HCT116 (cell line): ENCODE data around the gene C2CD3.

Experiments
- CBX3 ChIP-seq: IDR thresholded peaks from 2 replicates; pipeline ENCODE4 v1.6.1; 2012; ENCODE audit warnings: low read depth
- CEBPB ChIP-seq: IDR thresholded peaks from 2 replicates; pipeline ENCODE4 v1.6.1; 2012; ENCODE audit warnings: low read depth
- EZH2 ChIP-seq: fragments of 200-600 bp; sonication (generic); IDR thresholded peaks from 2 replicates; pipeline ENCODE4 v1.6.1; 2017; ENCODE audit warnings: antibody characterized with exemption, mixed run types
- EZH2phosphoT487 ChIP-seq: fragments of 200-600 bp; IDR thresholded peaks from 2 replicates; pipeline ENCODE4 v1.6.1; 2018; ENCODE audit warnings: antibody characterized with exemption, borderline replicate concordance
- POLR2A ChIP-seq: IDR thresholded peaks from 2 replicates; pipeline ENCODE4 v1.7.0; 2011; ENCODE audit warnings: borderline replicate concordance; ENCODE audit not compliant: insufficient read depth, insufficient read length; ENCODE audit errors: extremely low read depth
- POLR2AphosphoS5 ChIP-seq: IDR thresholded peaks from 2 replicates; pipeline ENCODE4 v1.6.1; 2011; ENCODE audit warnings: mild to moderate bottlenecking, low read depth, low read length, moderate library complexity
- ZFX ChIP-seq: fragments of 450-650 bp; IDR thresholded peaks from 2 replicates; pipeline ENCODE4 v1.6.1; 2017
- ZNF274 ChIP-seq: fragments of 200-500 bp; sonication (Bioruptor generic); IDR thresholded peaks from 2 replicates; pipeline ENCODE4 v1.6.1; 2014; ENCODE audit warnings: mild to moderate bottlenecking, low read depth, low read length, inconsistent platforms
- TF ChIP-seq, protein P1 (sequence below): IDR thresholded peaks from 2 replicates; pipeline ENCODE4 v1.6.1; 2012; ENCODE audit warnings: low read depth
- TF ChIP-seq, protein P2 (sequence below), 3 experiments: fragments of 200-600 bp in 1 of 3; sonication (generic) in 1 of 3; IDR thresholded peaks in 2 of 3; conservative IDR thresholded peaks in 1 of 3; 2 replicates each; pipeline ENCODE4 v1.5.1; 2012 to 2017; ENCODE audit warnings: low read depth in 2 of 3, low read length in 2 of 3, antibody characterized with exemption in 1 of 3, borderline replicate concordance in 1 of 3, control low read depth in 1 of 3, mild to moderate bottlenecking in 1 of 3, mixed read lengths in 1 of 3, mixed run types in 1 of 3, moderate library complexity in 1 of 3; ENCODE audit not compliant: insufficient read depth in 1 of 3
- TF ChIP-seq, protein P3 (sequence below): IDR thresholded peaks from 2 replicates; pipeline ENCODE4 v1.6.1; 2011; ENCODE audit warnings: mild to moderate bottlenecking, low read length, moderate library complexity; ENCODE audit not compliant: insufficient replicate concordance; ENCODE audit errors: extremely low read depth
- TF ChIP-seq, protein P4 (sequence below): IDR thresholded peaks from 2 replicates; pipeline ENCODE4 v1.6.1; 2012
- TF ChIP-seq, protein P5 (sequence below): IDR thresholded peaks from 2 replicates; pipeline ENCODE4 v1.6.1; 2012

DNA sequence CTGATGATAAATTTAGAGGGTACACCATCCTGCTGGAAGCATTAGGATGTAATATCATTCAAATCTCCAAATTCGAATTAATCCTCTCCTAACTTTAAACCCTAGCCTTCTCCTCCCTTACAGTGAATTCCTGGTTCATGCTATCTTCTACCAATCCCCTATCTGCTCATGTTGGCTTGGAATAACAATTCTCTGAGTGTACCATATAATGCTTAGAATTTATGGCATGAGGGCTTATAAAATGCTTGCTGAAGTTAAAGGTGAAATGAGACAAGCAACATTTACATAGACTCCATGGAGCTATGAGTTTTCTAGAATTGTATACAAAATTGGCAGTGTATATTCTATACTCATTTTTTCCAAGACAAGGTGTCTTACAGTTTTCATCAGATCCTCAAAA lies 79.3 kb downstream of the C2CD3 start:
- TF ChIP-seq, protein P1, sequence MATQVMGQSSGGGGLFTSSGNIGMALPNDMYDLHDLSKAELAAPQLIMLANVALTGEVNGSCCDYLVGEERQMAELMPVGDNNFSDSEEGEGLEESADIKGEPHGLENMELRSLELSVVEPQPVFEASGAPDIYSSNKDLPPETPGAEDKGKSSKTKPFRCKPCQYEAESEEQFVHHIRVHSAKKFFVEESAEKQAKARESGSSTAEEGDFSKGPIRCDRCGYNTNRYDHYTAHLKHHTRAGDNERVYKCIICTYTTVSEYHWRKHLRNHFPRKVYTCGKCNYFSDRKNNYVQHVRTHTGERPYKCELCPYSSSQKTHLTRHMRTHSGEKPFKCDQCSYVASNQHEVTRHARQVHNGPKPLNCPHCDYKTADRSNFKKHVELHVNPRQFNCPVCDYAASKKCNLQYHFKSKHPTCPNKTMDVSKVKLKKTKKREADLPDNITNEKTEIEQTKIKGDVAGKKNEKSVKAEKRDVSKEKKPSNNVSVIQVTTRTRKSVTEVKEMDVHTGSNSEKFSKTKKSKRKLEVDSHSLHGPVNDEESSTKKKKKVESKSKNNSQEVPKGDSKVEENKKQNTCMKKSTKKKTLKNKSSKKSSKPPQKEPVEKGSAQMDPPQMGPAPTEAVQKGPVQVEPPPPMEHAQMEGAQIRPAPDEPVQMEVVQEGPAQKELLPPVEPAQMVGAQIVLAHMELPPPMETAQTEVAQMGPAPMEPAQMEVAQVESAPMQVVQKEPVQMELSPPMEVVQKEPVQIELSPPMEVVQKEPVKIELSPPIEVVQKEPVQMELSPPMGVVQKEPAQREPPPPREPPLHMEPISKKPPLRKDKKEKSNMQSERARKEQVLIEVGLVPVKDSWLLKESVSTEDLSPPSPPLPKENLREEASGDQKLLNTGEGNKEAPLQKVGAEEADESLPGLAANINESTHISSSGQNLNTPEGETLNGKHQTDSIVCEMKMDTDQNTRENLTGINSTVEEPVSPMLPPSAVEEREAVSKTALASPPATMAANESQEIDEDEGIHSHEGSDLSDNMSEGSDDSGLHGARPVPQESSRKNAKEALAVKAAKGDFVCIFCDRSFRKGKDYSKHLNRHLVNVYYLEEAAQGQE: no peak
- TF ChIP-seq, protein P2, sequence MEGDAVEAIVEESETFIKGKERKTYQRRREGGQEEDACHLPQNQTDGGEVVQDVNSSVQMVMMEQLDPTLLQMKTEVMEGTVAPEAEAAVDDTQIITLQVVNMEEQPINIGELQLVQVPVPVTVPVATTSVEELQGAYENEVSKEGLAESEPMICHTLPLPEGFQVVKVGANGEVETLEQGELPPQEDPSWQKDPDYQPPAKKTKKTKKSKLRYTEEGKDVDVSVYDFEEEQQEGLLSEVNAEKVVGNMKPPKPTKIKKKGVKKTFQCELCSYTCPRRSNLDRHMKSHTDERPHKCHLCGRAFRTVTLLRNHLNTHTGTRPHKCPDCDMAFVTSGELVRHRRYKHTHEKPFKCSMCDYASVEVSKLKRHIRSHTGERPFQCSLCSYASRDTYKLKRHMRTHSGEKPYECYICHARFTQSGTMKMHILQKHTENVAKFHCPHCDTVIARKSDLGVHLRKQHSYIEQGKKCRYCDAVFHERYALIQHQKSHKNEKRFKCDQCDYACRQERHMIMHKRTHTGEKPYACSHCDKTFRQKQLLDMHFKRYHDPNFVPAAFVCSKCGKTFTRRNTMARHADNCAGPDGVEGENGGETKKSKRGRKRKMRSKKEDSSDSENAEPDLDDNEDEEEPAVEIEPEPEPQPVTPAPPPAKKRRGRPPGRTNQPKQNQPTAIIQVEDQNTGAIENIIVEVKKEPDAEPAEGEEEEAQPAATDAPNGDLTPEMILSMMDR (IDR thresholded peaks at IDR 0.05 in 2 of 3, conservative IDR thresholded peaks at IDR 0.05 in 1 of 3; ENCODE audit: borderline replicate concordance in 1 of 3, insufficient read depth in 1 of 3, low read depth in 2 of 3, low read length in 2 of 3): no peak
- TF ChIP-seq ZNF274 (no peak), EZH2 (no peak), CBX3 (no peak), ZFX (no peak), POLR2AphosphoS5 (no peak), POLR2A (no peak), CEBPB (no peak), EZH2phosphoT487 (no peak)
- TF ChIP-seq, protein P3, sequence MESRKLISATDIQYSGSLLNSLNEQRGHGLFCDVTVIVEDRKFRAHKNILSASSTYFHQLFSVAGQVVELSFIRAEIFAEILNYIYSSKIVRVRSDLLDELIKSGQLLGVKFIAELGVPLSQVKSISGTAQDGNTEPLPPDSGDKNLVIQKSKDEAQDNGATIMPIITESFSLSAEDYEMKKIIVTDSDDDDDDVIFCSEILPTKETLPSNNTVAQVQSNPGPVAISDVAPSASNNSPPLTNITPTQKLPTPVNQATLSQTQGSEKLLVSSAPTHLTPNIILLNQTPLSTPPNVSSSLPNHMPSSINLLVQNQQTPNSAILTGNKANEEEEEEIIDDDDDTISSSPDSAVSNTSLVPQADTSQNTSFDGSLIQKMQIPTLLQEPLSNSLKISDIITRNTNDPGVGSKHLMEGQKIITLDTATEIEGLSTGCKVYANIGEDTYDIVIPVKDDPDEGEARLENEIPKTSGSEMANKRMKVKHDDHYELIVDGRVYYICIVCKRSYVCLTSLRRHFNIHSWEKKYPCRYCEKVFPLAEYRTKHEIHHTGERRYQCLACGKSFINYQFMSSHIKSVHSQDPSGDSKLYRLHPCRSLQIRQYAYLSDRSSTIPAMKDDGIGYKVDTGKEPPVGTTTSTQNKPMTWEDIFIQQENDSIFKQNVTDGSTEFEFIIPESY: no peak
- TF ChIP-seq, protein P4, sequence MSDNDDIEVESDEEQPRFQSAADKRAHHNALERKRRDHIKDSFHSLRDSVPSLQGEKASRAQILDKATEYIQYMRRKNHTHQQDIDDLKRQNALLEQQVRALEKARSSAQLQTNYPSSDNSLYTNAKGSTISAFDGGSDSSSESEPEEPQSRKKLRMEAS: no peak
- TF ChIP-seq, protein P5, sequence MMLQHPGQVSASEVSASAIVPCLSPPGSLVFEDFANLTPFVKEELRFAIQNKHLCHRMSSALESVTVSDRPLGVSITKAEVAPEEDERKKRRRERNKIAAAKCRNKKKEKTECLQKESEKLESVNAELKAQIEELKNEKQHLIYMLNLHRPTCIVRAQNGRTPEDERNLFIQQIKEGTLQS: no peak
